NT2/D1 (cell line): Measurements from ENCODE around the gene SPSB3.

ENCODE experiments used
- SUZ12 ChIP-seq: IDR thresholded peaks from 2 replicates; pipeline ENCODE4 v1.6.1; 2011; ENCODE audit not compliant: insufficient read length, insufficient read depth; ENCODE audit errors: extremely low read depth
- YY1 ChIP-seq: IDR thresholded peaks from 2 replicates; pipeline ENCODE4 v1.6.1; 2011; ENCODE audit not compliant: insufficient read length, insufficient read depth
- ZNF274 ChIP-seq: IDR thresholded peaks from 2 replicates; pipeline ENCODE4 v1.6.1; 2011; ENCODE audit warnings: mild to moderate bottlenecking, low read depth, low read length

DNA sequence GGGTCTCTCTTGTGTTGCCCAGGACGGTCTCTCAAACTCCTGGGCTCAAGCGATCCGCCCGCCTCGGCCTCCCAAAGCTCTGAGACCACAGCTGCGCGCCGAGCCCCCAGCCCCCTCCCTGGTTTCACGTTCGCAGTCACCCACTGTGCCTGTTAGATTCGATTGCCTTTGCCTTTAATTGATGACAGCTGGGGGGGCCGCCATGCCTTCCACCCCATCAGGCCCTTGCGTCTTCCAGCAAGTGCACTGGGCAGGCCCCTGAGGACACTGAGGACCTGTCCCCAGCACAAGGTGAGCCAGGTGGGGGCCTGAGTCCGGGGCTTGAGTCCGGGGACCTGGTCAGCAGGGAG is 7.9 kb upstream of the SPSB3 start:
- TF ChIP-seq YY1 (no peak), ZNF274 (no peak), SUZ12 (no peak)
